Stimulated activated CD8-positive, alpha-beta memory T cell treated with anti-CD3 and anti-CD28 coated beads, Interleukin-2, amount 100 ng/mL, for 48 hours (primary cell): ENCODE measurements around the gene GPRIN3.

Experiments used
- DNase-seq, 2 donors: peaks; one replicate each; pipeline ENCODE4 v3.0.0-alpha.2; 2020; ENCODE audit warnings: low read depth in 2 of 2

The GPRIN3 gene

DNA sequence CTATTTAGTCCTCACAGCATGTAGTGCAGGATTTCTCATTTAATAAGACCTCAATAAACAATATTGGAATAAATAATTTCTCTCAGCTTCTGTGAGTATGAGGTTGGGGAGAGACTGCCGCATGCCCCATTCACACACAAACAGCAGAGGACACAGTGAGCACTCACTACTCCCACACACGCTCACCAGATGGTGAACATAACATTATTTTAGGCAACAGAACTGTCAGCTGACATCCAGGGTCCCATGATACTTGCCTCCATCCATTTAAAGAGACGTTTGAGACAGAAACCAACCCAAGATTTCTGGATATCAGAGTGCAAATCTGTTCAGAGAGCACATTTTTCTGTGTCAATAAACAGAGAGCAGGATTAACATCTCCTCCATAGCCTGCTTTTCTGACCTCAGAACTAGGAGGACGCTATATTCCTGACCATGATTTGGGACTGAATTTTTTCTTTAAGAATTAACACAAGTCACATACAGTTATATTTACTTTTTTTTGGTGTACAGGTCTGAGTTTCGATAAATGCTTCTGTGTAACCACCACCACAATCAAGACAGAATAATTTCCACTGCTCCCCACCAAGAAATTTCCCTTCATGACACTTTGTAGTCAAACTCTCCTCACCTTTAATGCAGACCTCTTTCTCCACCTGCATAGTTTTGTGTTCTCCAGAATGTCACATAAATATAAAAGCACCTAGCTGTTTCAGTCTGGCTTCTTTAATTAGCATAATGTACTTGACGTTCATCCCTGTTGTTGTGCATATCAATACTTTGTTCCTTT is 16.7 kb downstream of the GPRIN3 start:
- DNase-seq, result no peak

DNA sequence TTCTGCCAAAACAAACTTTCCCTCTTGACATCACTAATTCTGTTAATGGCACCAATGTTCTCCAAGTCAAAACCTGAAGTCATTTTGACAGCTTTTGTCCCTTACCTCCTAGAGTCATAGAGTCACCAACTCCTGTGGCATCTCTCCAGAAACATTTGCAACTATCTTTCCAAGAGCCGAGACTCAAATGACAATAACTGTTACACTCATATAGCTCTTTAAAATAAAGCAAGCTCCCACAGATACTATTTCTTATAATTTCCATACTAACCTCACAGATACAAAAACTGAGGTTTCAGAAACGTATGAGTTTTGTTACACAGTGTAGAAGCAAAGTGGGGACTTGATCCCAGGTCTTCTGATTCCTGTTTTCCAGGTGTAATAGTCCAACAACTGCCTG is 18.3 kb downstream of the GPRIN3 start:
- DNase-seq, result no peak

DNA sequence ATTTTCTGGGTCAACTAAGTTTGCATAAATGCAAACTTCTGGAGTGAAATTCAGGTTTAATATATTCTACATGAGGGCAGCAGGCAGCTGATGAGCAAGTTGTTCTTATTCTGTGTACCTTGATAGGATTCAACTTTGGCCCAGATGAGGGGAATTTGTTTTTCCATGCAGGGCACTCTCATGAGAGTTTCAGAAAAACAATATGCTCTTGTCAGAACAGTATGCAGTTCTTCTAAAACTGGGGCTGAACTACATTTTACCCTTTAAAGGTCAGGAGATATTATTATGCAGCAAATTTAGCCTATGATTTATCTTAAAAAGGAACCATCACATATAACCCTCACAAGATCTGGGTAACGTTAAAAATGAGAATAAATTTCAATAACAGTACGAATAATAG is 19.2 kb downstream of the GPRIN3 start:
- DNase-seq, result no peak

DNA sequence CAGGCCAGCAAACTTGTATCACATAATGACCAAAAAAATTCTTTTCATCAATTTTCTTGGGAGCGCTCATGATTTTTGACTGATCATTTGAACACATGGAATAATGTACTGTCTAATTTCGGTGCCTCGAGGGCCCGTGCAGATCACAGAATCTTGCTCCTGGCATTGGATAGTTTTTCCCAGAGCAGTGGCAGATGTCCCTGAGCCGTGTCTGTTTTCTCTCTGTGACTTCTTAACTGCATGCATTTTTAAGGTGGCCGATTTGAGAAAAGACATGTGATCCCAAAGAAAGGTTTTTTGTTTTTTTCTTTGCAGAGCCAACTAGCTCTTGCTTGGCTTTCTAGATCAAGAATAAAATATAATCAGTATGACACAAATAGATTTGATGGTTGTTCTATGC is 19.7 kb downstream of the GPRIN3 start:
- no peak for DNase-seq

GRCh38 chr4:89285745-89286144 is 21.9 kb downstream of the GPRIN3 start:
- no peak for DNase-seq

DNA sequence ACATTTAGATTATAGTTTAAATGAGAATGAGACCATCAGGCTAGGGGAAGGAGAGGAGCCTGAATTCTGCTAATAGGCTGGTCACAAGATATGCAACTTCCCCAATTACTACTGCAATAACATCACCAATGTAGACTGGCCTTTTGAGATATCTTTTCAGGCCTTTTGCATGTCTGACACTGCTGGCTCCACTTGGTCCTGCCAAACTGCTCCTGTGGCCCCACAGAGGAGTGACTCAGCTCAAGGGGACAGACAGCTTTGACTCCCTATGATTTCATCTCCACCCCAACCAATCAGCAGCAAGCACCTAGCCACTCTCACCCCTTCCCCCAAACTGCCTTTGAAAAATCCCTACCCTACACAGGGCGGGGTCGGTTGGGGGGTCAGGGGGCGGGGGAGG is 22.8 kb downstream of the GPRIN3 start:
- DNase-seq, result no peak

DNA sequence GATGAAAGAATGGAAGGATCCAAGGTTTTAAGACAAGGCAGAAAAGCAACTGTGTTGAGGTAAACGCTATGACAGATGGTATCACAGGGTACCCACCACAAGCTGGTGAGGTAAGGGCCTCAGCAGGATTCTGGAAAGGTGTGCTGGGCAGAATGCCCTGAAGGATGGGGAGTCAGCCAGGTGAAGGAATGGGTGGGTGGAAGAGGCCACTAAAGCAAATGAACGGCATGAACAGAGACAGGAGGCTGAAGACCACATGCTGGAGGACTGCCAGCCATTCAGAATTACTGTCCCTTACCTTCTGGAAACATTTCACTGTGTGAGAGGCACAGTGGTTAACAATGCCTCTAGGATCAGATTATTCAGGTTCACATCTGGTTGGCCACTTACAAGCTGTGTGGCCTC is 23.6 kb downstream of the GPRIN3 start:
- DNase-seq, result no peak

- no peak for DNase-seq
Measured at GRCh38 chr4:89283226-89284009, 24.2 kb downstream of the GPRIN3 start.

GRCh38 chr4:89279385-89279784 is 28.2 kb downstream of the GPRIN3 start:
- DNase-seq, result no peak

DNA sequence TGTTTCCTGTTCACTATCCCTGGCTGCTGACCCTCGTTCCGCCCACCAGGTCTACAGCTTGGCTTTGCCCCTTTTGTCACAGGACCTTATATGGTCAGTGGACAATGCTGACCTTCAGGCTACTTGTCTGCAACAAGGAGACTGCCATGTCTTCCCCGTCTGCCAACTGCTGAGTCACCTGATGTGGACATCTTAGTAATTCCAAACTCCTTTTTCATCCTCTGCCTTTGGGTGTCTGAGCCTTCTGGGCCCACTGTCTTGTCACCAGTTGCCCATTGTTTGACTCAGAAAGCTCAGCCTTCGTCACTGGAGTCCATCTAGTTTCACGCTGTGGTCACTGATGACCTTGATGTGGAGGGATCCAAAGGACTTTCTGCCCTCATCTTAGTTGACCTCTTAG is 30.2 kb downstream of the GPRIN3 start:
- DNase-seq, result no peak

DNA sequence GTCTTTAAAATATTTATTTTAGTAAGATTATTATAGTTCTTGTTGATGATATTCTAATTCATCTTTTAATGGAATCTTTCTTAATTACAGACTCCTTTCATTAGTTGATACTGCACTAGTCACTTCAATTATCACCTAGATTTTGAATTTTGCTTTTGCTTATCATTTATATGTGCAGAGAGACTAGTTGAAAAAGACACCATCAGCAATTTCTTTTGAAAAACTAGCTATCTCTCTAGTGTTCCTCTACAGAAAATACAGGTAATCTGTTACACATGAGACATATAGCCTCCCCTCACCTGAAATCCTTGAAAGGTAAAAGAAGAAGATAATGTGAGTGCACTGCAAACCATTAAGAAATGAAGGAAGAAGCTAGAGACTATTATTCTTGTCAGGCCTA is 31.3 kb downstream of the GPRIN3 start:
- DNase-seq, result no peak

- no peak for DNase-seq
Measured at GRCh38 chr4:89275587-89275986, 32.0 kb downstream of the GPRIN3 start.

DNA sequence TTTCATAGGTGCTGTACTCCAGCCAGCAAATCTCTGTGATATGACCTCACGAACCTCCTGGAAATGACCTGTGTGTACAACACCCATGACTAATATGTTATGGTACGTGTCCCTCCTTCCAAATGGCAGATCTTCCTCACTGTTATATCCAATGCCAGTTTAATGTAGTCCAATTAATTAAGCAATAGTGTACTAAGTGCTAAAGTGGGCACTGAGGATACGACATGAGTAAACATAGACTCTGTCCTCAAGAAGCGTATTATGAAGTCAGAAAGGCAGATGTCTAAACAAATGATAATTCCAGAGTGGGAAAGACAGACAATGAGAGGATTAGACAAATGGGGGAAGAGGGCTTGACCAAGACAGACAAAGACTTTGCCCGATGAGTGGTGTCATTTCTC is 33.9 kb downstream of the GPRIN3 start:
- DNase-seq, result no peak

- DNase-seq, result no peak
Measured at GRCh38 chr4:89270792-89271191, 36.8 kb downstream of the GPRIN3 start.

- no peak for DNase-seq
Measured at GRCh38 chr4:89269121-89269666, 38.4 kb downstream of the GPRIN3 start.

DNA sequence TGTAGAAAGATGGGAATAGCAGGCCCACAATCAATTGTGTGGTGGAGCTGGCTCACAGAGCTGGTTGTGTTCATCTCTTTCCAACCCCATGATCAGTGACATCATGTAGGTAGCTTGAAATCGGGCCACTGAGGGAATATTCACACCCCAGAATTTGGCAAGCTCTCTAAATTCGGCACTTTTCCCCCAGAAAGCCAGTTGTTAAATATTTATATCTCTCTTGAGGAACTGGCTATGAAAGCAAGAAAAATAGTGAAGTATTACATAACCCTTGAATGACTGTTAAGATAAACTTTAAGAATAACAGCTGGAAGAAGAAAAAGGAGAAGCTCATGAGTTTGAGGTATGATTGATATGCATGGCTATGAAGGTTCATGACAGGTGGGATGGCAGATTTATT is 38.9 kb downstream of the GPRIN3 start:
- no peak for DNase-seq

DNA sequence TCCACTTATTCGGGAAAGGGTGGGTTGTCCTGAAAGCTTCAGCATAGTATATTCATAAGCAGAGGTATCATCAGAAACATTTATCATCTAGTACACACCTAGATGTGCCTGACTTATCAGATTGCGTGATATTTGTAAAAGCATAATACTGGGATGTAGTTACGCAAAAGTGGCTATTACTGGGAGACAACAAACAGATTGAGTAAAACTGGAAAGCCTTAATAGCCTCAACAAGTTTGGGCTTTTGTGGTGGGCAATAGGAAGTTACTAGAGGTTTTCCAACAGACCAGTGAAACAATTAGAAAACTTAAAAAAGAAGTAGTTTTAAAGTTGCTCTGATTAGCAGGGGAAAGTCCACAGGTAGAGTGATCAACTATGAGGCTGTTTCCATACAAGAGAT is 39.8 kb downstream of the GPRIN3 start:
- DNase-seq, result no peak

GRCh38 chr4:89267392-89267791 is 40.2 kb downstream of the GPRIN3 start:
- DNase-seq, result no peak

DNA sequence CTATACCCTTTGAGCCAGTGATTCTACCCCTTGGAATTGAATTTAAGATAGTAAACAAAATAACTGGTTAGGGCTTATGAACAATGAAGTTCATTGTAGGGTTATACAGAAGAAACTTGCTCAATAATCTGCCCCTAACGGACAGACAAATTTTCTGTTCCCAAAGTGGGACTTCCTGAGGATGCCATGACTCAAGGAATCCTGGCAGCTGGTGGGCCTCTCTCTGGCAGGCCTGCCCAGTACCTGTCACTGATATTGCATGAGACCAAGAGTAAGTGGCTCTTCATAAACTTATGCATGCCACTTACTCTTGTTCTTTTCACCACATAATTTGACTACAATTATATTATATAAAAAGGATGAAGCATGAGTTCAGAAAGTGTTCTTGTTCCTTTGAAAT is 41.5 kb downstream of the GPRIN3 start:
- no peak for DNase-seq

GRCh38 chr4:89263265-89263664 is 44.3 kb downstream of the GPRIN3 start:
- DNase-seq, result no peak

DNA sequence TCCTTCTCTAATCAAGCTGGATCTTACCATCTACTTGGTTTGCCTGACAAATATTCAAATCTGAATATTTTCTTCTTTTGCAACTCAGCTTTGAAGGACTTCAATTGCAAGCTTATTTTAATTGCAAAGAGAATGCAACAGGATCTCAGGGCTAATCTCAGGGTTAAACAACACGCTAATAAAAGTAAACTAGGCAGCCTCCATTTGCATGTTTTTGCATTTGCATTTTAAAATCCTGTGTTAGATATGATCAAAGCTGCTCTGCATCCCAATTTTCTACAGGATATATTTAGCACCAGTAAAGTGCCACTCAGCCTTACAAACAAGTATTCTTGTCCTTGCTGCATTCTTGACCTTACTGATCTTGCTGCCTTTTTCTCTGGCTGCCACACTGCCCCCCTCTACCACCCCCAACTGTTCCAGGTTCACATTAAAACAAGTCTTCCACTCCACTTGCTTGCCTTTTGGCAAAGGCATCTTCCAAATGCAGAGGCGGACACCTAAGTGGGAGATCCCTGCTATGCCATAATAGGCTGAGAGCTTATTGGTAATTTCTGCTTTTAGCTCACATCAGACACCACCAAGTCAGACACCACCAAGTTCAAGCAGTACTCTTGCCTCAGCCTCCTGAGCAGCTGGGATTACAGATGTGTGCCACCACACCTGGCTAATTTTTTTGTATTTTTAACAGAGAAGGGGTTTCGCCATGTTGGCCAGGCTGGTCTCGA is 48.1 kb downstream of the GPRIN3 start:
- no peak for DNase-seq

DNA sequence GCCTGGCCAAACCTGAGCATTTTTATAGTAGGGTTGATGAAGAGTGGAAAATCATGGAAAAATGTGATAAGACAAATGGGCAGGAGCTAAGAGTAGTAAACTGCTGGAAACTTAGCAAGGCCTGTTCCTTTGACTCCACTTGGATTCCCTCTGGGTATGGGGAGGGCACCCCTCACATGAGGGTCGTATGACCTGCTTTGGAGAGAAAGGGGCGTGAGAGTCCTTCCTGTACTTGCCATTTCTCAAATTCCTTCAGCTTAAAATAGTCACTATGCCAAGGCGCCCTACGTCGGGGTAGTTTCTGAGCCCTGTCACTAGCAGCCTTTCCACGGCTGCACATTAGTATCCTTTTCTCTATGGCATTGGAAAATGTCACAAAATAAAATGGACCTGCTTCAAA is 49.1 kb downstream of the GPRIN3 start:
- no peak for DNase-seq
